Stimulated activated CD8-positive, alpha-beta memory T cell treated with anti-CD3 and anti-CD28 coated beads, Interleukin-12 subunit alpha, Interleukin-12 subunit beta, amount 100 ng/mL, for 4 hours (primary cell): ENCODE measurements around the gene PLPPR2.
"Not testable (repeated sequence)": the region's sequence is repeated elsewhere in the genome, so short reads cannot be mapped to it uniquely, and the experiment has no call there.

ENCODE experiments used
- DNase-seq: peaks from one replicate; pipeline ENCODE4 v3.0.0-alpha.2; 2020; ENCODE audit warnings: low read depth

Gene PLPPR2, protein sequence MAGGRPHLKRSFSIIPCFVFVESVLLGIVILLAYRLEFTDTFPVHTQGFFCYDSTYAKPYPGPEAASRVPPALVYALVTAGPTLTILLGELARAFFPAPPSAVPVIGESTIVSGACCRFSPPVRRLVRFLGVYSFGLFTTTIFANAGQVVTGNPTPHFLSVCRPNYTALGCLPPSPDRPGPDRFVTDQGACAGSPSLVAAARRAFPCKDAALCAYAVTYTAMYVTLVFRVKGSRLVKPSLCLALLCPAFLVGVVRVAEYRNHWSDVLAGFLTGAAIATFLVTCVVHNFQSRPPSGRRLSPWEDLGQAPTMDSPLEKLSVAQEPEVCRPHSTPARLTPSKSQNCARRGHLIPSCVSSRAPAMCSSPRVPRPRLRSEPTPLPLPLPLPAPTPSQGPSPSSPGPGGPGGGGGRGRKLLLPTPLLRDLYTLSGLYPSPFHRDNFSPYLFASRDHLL

GRCh38 chr19:11355160-11356073, at the start of gene PLPPR2:
PLPPR2 (plus strand) TSS chr19:11355432; CDS start chr19:11357674, 2,242 bp downstream.
- peak; percentile 54 for DNase-seq

- no peak for DNase-seq
Observed at GRCh38 chr19:11306337-11306736, 48.9 kb upstream of the PLPPR2 start.

GRCh38 chr19:11320278-11320995, 34.8 kb upstream of the PLPPR2 start:
- not testable (repeated sequence) for DNase-seq

DNA sequence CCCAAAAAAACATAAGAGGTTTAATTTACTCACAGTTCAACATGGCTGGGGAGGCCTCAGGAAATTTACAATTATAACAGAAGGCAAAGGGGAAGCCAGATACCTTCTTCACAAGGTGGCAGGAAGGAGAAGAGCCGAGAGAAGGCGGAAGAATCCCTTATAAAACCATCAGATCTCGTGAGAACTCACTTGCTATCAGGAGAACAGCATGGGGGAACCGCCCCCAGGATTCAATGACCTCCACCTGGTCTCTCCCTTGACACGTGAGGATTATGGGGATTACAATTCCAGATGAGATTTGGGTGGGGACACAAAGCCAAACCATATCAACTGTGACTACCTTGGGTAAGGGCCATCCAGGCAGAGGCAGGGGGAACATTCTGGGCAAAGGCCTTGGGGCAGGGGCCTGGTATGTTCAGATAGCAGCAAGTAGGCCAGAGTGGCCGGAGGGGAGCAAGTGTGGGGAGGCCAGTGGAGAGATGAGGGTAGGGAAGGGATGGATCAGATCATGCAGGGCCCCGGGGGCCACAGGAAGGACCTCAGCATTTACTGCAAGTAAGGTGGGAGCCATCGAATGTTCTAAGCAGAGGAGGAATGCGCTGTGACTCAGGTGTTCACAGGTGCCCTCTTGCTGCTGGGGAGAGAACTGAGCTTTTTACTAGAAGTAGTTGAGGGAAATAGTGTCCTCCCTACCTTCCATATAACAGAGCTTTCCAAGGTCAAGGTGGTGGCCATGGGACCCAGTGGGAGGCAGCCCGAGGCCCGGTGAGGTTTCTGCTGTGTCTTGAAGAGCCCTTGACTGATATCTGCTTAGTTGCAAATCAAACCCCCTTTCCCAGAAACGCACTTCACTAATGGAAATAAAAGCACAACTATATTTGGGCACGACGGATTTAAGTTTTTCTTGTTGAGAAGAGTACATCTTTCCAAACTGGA, 33.8 kb upstream of the PLPPR2 start:
- DNase-seq, result no peak

DNA sequence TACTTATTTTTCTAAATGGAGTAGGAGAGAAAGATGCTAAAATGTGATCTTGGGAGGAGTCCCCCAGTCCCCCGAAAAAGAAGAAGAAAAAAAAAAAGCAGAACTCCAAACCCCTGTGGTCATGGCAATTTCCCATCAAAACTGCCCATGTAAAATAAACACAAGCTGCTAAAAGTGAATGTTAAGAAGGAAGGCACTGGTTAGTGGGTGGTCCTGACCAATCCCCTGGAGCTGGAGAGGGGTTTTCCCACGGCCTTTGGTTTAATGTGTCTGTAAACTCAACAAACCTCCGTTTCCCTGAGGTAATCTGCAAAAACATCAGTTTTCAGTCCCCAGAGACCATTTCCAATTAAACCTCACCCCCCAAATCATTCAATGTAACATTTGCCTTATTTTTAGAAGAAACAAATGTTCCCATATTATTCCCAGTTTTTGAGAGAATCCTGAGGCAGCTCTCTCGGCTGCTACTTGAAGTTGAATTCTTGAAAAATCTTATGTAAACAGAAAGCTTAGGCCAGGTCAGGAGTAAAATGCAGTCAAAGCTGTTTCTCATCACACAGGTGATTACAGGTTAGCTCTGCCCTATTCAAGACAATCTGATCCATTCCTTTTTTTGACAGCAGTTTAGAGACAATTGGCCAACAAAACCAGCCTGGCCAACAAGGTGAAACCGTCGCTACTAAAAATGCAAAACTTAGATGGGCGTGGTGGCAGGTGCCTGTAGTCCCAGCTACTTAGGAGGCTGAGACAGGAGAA, 32.8 kb upstream of the PLPPR2 start:
- no peak for DNase-seq

- no peak for DNase-seq
Observed at GRCh38 chr19:11323601-11324078, 31.6 kb upstream of the PLPPR2 start.

DNA sequence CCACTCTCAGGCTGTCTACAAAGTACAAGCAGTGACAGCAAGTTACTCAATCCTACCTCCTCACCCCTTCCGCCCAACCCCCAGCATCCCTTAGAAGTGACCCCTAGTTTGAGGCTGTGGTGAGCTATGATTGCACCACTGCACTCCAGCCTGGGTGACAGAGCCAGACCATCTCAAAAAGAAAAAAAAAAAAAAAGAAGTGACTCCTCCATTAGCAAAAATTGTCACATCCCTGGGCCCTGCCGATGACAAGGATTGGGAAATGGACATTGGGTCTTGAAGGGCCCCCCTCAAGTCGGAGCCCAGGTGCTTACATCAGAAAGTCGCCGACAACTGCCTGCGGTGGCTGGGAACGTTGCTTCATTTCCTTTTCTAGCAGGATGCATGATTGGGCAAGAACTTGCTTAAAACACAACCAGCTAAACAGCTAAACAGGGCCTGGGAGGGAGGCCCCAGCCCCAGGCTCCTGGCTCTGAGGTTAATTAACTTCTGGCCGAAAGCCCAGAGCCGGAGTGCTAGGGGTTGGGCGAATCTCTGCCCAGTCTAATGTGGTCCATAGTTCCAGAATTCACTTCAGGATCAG, 31.1 kb upstream of the PLPPR2 start:
- no peak for DNase-seq

GRCh38 chr19:11324748-11325389, 30.4 kb upstream of the PLPPR2 start:
- no peak for DNase-seq

- no peak for DNase-seq
Observed at GRCh38 chr19:11325544-11325943, 29.7 kb upstream of the PLPPR2 start.

DNA sequence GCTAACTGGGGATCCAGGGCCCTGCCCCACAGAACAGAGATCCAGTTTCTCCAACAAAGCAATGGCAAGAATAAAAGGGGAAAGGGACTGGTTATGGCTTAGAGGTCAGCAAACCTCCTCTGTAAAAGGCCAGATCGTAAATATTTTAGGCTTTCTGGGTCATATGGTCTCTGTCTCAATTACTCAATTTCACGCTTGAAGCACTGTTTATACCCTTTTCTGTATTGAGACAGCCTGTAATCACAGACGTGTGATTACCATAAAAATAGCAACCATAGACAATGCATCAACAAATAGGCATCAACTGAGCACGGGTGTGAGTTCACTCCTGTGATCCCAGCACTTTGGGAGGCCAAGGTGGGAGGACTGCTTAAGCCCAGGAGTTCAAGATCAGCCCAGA, 25.1 kb upstream of the PLPPR2 start:
- DNase-seq, result no peak

DNA sequence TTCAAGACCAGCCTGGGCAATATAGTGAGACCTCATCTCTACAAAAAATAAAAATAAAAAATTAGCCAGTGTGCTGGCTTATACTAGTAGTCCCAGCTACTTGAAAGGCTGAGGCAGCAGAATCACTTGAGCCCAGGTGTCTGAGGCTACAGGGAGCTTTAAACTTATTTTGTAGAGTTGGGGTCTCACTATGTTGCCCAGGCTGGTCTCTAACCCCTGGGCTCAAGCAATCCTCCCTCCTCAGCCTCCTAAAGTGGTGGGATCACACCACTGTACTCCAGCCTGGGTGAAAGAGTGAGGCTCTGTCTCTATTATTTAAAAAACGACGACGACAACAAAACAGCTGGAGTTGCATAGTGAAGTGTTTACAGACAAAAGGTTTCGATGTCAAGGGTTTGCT, 23.7 kb upstream of the PLPPR2 start:
- DNase-seq, result no peak

DNA sequence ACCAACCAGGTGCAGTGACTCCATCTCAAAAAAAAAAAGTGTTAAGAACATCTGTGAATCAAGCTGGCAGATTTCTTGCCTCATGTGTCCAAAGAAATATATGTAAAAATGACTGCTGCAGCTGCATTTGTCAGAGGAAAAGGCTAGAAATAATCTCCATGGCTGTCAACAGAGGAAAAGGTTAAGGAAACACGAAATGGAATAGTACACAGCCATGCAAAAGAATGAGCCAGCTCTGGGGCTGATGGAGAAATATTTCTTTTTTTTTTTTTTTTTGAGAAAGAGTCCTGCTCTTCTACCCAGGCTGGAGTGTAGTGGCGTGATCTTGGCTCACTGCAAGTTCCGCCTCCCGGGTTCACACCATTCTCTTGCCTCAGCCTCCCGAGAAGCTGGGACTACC, 22.4 kb upstream of the PLPPR2 start:
- no peak for DNase-seq

- DNase-seq, result not testable (repeated sequence)
Observed at GRCh38 chr19:11333838-11334237, 21.4 kb upstream of the PLPPR2 start.

DNA sequence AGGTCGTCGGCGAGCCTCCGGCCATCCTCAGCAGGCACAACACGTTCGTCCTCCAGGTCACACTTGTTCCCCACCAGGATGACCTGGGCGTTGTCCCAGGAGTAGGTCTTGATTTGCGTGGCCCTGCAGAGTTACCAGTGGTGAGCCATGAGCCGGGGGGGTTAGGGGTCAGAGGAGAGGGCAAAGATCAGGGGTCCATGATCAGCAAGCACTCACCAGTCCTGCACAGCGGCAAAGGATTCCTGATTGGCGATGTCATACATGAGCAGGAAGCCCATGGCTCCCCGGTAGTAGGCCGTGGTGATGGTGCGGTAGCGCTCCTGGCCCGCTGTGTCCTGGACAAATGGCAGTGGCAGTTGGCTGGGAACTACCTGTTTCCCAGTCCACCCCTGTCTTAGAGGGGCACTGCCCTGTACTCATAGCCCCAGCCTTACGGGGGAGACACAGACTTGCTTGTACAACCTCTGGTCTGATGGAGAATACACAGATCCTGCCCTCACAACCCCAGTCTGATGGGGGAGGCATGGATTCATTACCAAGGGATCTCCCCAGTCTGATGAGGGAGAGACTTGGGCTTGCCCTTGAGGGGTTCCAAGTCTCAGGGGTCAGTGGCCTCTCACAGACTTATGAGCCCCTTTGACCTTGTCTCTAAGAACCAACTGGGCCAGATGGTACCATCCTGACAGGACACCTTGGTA, 19.6 kb upstream of the PLPPR2 start:
- DNase-seq, result no peak

DNA sequence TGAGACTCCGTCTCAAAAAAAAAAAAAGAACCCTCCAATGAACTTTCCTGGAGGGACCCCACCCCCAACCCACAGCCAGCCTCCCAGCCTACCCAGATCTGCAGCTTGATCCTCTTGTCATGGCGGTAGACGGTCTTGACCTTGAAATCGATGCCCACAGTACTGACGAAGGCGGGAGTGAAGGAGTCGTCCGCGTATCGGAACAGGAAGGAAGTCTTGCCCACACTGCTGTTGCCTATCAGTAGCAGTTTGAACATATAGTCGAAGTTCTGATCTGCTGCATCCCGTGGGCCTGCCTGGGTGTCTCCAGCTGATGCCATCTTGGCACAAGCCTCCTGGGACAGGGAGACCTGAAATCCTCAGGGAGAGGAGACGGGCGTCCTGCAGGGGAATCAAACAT, 18.2 kb upstream of the PLPPR2 start:
- DNase-seq, result no peak

GRCh38 chr19:11338121-11338520, 17.1 kb upstream of the PLPPR2 start:
- DNase-seq, result no peak

GRCh38 chr19:11338569-11339253, 16.5 kb upstream of the PLPPR2 start:
- DNase-seq, result no peak
